Tibial artery (tissue), 4 donors: Measurements from ENCODE around the gene DLG5.

Experiments used
- DNase-seq, 2 donors: peaks; one replicate each; pipeline ENCODE4 v3.0.0-alpha.2; 2019
- H3K27ac ChIP-seq, 2 donors: fragments of 200-600 bp; sonication (generic) in 1 of 2; 1 replicate in 1 of 2; 2 replicates in 1 of 2; pipeline ENCODE4 v1.5.1; 2018 to 2019; ENCODE audit warnings: mild to moderate bottlenecking in 1 of 2
- H3K27me3 ChIP-seq, 2 donors: fragments of 200-600 bp; sonication (generic) in 1 of 2; one replicate each; pipeline versions ENCODE4 v1.5.1 to v1.6.0; 2016 to 2019
- H3K36me3 ChIP-seq, 3 donors: fragments of 200-600 bp; sonication (generic) in 2 of 3; one replicate each; pipeline ENCODE4 v1.5.1; 2016 to 2019; ENCODE audit warnings: mild to moderate bottlenecking in 2 of 3
- H3K4me1 ChIP-seq, 4 donors: fragments of 200-600 bp; sonication (generic) in 2 of 4; 1 replicate in 3 of 4; 2 replicates in 1 of 4; pipeline ENCODE4 v1.5.1; 2016 to 2019
- H3K4me3 ChIP-seq, 2 donors: fragments of 200-600 bp; sonication (generic) in 1 of 2; 1 replicate in 1 of 2; 2 replicates in 1 of 2; pipeline ENCODE4 v1.5.1; 2018 to 2019; ENCODE audit warnings: mild to moderate bottlenecking in 2 of 2
- H3K9me3 ChIP-seq, 3 donors: fragments of 200-600 bp; sonication (generic) in 1 of 3; one replicate each; pipeline ENCODE4 v1.5.1; 2016 to 2019
- intact Hi-C: fragments of 100-400 bp; cut with DNase I; formaldehyde crosslinking; loops from one replicate; pipeline ENCODE4 v1.15.0; 2023; ENCODE audit warnings: low total_unique reads
- TF ChIP-seq, protein P1 (sequence below), 2 experiments: fragments of 200-600 bp in 1 of 2; fragments of 450-650 bp in 1 of 2; IDR thresholded peaks; one replicate each; pipeline ENCODE4 v1.5.1; 2017 to 2019; ENCODE audit warnings: antibody characterized with exemption in 2 of 2, mild to moderate bottlenecking in 1 of 2, moderate library complexity in 1 of 2

The DLG5 gene

DNA sequence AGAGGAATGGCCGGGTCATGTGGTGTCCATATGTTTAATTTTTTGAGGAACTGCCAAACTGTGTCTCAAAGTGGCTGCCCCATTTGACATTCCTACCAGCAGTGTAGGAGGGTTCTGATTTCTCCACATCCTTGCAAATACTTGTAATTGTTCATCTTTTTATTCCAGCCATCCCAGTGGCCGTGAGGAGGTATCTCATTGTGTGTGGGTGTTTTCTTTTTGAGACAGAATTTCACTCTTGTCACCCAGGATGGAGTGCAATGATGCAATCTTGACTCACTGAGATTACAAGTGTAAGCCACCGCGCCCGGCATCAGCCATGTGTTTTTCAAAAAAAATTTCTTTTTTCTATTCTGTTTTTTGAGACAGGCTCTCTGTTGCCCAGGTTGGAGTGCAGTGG is 38.7 kb upstream of the DLG5 start:
- Histone ChIP-seq H3K27ac (no peak overlapping the region), H3K36me3 (no peaks in the 10 kb centered on the region), H3K27me3 (no peaks in the 10 kb centered on the region), H3K9me3 (no peaks in the 10 kb centered on the region), H3K4me3 (no peak overlapping the region), H3K4me1 (peaks cover 0 to 11% (median 0%) of the 10 kb centered on the region in 4 donors)
- TF ChIP-seq, protein P1, sequence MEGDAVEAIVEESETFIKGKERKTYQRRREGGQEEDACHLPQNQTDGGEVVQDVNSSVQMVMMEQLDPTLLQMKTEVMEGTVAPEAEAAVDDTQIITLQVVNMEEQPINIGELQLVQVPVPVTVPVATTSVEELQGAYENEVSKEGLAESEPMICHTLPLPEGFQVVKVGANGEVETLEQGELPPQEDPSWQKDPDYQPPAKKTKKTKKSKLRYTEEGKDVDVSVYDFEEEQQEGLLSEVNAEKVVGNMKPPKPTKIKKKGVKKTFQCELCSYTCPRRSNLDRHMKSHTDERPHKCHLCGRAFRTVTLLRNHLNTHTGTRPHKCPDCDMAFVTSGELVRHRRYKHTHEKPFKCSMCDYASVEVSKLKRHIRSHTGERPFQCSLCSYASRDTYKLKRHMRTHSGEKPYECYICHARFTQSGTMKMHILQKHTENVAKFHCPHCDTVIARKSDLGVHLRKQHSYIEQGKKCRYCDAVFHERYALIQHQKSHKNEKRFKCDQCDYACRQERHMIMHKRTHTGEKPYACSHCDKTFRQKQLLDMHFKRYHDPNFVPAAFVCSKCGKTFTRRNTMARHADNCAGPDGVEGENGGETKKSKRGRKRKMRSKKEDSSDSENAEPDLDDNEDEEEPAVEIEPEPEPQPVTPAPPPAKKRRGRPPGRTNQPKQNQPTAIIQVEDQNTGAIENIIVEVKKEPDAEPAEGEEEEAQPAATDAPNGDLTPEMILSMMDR (IDR thresholded peaks at IDR 0.05): no peak
- intact Hi-C loops: no loop called here
- no peak for DNase-seq

DNA sequence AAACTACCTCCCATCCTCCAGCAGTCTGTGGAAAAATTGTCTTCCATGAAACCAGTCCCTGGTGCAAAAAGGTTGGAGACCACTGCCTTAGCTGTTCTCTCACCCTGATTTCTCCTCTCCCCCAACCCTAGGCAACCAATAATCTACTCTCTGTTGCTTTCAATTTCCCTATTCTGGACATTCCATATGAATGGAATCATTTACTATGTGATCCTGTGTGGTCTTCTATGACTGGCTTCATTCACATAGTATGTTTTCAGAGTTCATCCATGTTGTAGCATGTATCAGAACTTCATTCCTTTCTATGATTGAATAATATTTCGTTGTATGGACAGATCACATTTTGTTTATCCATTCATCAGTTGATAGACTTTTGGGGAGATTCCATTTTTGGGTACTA is 38.3 kb upstream of the DLG5 start:
- Histone ChIP-seq H3K27ac (no peak overlapping the region), H3K4me3 (no peak overlapping the region), H3K27me3 (no peaks in the 10 kb centered on the region), H3K36me3 (no peaks in the 10 kb centered on the region), H3K4me1 (peaks cover 0 to 9% (median 0%) of the 10 kb centered on the region in 4 donors), H3K9me3 (no peaks in the 10 kb centered on the region)
- DNase-seq: no peak
- TF ChIP-seq, protein P1 (IDR thresholded peaks at IDR 0.05): no peak
- intact Hi-C loops: no loop called here

GRCh38 chr10:77963901-77964300 is 37.3 kb upstream of the DLG5 start:
- TF ChIP-seq, protein P1 (IDR thresholded peaks at IDR 0.05): no peak
- DNase-seq: no peak
- intact Hi-C loops: no loop called here

GRCh38 chr10:77962350-77963146 is 36.0 kb upstream of the DLG5 start:
- DNase-seq: no peak
- intact Hi-C loops: no loop called here
- H3K4me1 ChIP-seq: no peaks in the 10 kb centered on the region
- H3K27me3 ChIP-seq: peaks cover 0 to 4% of the 10 kb centered on the region in 2 donors
- H3K9me3 ChIP-seq: no peaks in the 10 kb centered on the region
- H3K27ac ChIP-seq: no peak overlapping the region
- TF ChIP-seq, protein P1 (IDR thresholded peaks at IDR 0.05): no peak
- no peak overlapping the region for H3K4me3 ChIP-seq
- no peaks in the 10 kb centered on the region for H3K36me3 ChIP-seq

More at GRCh38 chr10:77963901-77964300, 37.3 kb upstream of the DLG5 start:
- no peaks in the 10 kb centered on the region for H3K27me3 ChIP-seq
- no peak overlapping the region for H3K4me3 ChIP-seq
- H3K9me3 ChIP-seq: no peaks in the 10 kb centered on the region
- H3K36me3 ChIP-seq: no peaks in the 10 kb centered on the region
- H3K27ac ChIP-seq: no peak overlapping the region
- peaks cover 0 to under 1% (median 0%) of the 10 kb centered on the region in 4 donors for H3K4me1 ChIP-seq

DNA sequence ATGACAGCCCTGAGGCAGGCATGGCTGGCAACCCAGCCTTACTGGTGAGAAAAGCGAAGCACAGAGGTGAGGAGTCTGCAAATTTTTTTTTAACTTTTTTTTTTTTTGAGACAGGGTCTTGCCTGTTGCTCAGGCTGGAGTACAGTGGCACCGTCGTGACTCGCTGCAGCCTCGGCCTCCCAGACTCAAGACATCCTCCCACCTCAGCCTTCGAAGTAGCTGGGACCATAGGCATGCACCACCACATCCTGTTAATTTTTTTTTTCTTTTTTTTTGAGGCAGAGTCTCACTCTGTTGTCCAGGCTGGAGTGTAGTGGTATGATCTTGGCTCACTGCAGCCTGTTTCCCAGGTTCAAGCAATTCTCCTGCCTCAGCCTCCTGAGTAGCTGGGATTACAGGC is 35.1 kb upstream of the DLG5 start:
- Histone ChIP-seq H3K4me1 (no peaks in the 10 kb centered on the region), H3K27me3 (peaks cover 0 to 4% of the 10 kb centered on the region in 2 donors), H3K36me3 (no peaks in the 10 kb centered on the region), H3K4me3 (no peak overlapping the region), H3K27ac (no peak overlapping the region), H3K9me3 (no peaks in the 10 kb centered on the region)
- DNase-seq: no peak
- intact Hi-C loops: no loop called here
- TF ChIP-seq, protein P1 (IDR thresholded peaks at IDR 0.05): no peak
